ENCODE data around the gene KIAA1210. TPM values are rescaled to one million over a fixed set of nuclear protein-coding genes. Genes with fewer than 3 reads are reported as not detected.

KIAA1210 gene
- total RNA-seq (under 1 TPM in 1 of 2 donors, not detected in 1; 0.20 TPM), polyA plus RNA-seq (not detected)
- long read RNA-seq, donor 1, result 0 reads
- long read RNA-seq, donor 2, result 0 reads
- long read RNA-seq, donor 3, result 0 reads
- long read RNA-seq, donor 4, result 0 reads
- long read RNA-seq, donor 5, result 0 reads

DNA sequence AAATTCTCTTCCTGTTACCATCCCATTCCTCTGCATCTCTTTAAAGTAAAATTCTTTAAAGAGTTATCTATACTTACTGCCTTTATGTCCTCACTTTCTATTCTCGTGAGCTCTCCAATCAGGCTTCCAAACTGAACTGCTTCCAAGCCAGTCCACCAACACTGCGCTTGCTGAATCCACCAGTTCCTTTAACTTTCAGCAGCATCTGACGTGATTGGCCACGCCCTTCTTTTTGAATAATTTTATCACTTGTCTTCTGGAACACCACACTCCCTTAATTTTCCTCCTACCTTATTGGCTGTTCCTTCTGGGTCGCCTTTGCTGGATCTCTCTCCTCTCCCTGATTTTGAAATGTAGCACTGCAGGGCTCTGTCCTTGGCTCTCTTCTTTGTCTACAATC is at the start of gene KIAA1210:
Gene KIAA1210, minus strand, starts transcription at position 163 of the 400 bp plus-strand sequence. CDS start 4,170 bp downstream, outside the sequence.
- H3K4me3 ChIP-seq, result no peak within 1 kb of the TSS
- no peak for DNase-seq
- no peak within 1 kb of the TSS for H3K27ac ChIP-seq (ENCODE audit: low read depth in 1 of 2, low read length in 1 of 2)
- H3K27me3 ChIP-seq (ENCODE audit: control insufficient read depth in 3 of 3, insufficient read depth in 3 of 3, low read length in 2 of 3), result no peaks in the 10 kb centered on the region
- no peak within 1 kb of the TSS for H3K9ac ChIP-seq (ENCODE audit: insufficient read depth in 1 of 2, low read length in 2 of 2)
- no peak for ATAC-seq (ENCODE audit: insufficient read depth, low FRiP score)
- peaks cover 0 to 16% (median 0%) of the 10 kb centered on the region in 5 donors for H3K4me1 ChIP-seq (ENCODE audit: control insufficient read depth in 5 of 5, insufficient read depth in 5 of 5, low read length in 5 of 5)
- no peaks in the 10 kb centered on the region for H3K36me3 ChIP-seq (ENCODE audit: control insufficient read depth in 4 of 4, insufficient read depth in 4 of 4, low read length in 4 of 4)
- TF ChIP-seq, protein P1, sequence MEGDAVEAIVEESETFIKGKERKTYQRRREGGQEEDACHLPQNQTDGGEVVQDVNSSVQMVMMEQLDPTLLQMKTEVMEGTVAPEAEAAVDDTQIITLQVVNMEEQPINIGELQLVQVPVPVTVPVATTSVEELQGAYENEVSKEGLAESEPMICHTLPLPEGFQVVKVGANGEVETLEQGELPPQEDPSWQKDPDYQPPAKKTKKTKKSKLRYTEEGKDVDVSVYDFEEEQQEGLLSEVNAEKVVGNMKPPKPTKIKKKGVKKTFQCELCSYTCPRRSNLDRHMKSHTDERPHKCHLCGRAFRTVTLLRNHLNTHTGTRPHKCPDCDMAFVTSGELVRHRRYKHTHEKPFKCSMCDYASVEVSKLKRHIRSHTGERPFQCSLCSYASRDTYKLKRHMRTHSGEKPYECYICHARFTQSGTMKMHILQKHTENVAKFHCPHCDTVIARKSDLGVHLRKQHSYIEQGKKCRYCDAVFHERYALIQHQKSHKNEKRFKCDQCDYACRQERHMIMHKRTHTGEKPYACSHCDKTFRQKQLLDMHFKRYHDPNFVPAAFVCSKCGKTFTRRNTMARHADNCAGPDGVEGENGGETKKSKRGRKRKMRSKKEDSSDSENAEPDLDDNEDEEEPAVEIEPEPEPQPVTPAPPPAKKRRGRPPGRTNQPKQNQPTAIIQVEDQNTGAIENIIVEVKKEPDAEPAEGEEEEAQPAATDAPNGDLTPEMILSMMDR (IDR thresholded peaks at IDR 0.05; ENCODE audit: control extremely low read depth, extremely low read depth), result no peak
- peaks cover 0 to 1% (median 0%) of the 10 kb centered on the region in 4 donors for H3K9me3 ChIP-seq (ENCODE audit: control insufficient read depth in 4 of 4, insufficient read depth in 3 of 4, low read length in 3 of 4)
- WGBS, 2 donors, result 53 to 65% methylated on average over 5 of the region's 5 CpGs

DNA sequence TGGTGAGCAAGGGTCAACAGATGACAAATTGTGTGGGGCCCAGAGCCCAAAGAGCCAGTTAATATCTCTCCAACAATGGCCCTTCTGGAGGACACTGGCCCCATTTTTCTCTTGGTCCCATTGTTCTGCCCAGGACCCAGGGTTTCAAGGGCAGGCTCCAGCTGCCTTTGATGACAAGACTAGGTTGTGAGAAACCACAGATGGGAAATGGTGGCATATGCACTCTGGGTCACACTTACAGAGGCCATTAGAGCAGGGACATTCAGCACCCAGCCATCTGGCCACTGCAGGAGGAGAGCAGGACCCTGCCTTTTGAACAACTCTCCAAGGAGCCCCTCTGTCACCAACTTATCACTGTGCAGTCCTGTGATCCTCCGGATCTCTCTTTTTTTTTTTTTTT is 49.7 kb upstream of the KIAA1210 start:
- 0 to 80% methylated on average over 1 of the region's 1 CpG for WGBS, 2 donors
- no peak overlapping the region for H3K4me3 ChIP-seq
- no peak for ATAC-seq (ENCODE audit: insufficient read depth, low FRiP score)
- H3K27ac ChIP-seq (ENCODE audit: low read depth in 1 of 2, low read length in 1 of 2), result no peak overlapping the region
- H3K36me3 ChIP-seq (ENCODE audit: control insufficient read depth in 4 of 4, insufficient read depth in 4 of 4, low read length in 4 of 4), result no peaks in the 10 kb centered on the region
- peaks cover 0 to 11% (median 0%) of the 10 kb centered on the region in 5 donors for H3K4me1 ChIP-seq (ENCODE audit: control insufficient read depth in 5 of 5, insufficient read depth in 5 of 5, low read length in 5 of 5)
- TF ChIP-seq, protein P1 (IDR thresholded peaks at IDR 0.05; ENCODE audit: control extremely low read depth, extremely low read depth), result no peak
- no peaks in the 10 kb centered on the region for H3K9me3 ChIP-seq (ENCODE audit: control insufficient read depth in 4 of 4, insufficient read depth in 3 of 4, low read length in 3 of 4)
- H3K9ac ChIP-seq (ENCODE audit: insufficient read depth in 1 of 2, low read length in 2 of 2), result no peak overlapping the region
- H3K27me3 ChIP-seq (ENCODE audit: control insufficient read depth in 3 of 3, insufficient read depth in 3 of 3, low read length in 2 of 3), result no peaks in the 10 kb centered on the region
- DNase-seq, result no peak

DNA sequence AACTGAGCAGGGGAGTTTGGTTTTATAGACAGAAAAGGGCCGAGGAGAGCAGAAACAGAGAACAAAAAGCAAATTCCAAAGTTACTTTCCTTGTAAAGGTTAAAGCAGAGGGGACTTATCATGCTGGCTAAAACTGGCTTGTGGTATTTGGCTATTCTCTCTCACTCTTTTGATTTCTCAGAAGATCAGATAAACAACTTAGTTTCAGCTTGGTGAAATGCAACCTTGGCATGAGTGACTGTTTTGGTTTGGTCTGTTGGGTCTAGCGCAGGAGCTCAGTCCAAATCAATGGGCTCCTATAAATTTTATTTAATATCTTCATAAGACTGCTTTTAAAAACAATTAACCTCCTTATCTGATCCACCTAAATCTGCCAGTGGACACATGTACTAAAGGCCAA is 47.3 kb upstream of the KIAA1210 start:
- peaks cover 0 to 11% (median 0%) of the 10 kb centered on the region in 5 donors for H3K4me1 ChIP-seq (ENCODE audit: control insufficient read depth in 5 of 5, insufficient read depth in 5 of 5, low read length in 5 of 5)
- ATAC-seq (ENCODE audit: insufficient read depth, low FRiP score) (no peak), DNase-seq (peak in 1 of 3 donors; percentile 60)
- H3K36me3 ChIP-seq (ENCODE audit: control insufficient read depth in 4 of 4, insufficient read depth in 4 of 4, low read length in 4 of 4), result no peaks in the 10 kb centered on the region
- peaks cover 0 to 2% (median 0%) of the 10 kb centered on the region in 3 donors for H3K27me3 ChIP-seq (ENCODE audit: control insufficient read depth in 3 of 3, insufficient read depth in 3 of 3, low read length in 2 of 3)
- H3K9ac ChIP-seq (ENCODE audit: insufficient read depth in 1 of 2, low read length in 2 of 2), result no peak overlapping the region
- TF ChIP-seq, protein P1 (IDR thresholded peaks at IDR 0.05; ENCODE audit: control extremely low read depth, extremely low read depth), result no peak
- WGBS, 2 donors, result 62 to 88% methylated on average over 2 of the region's 2 CpGs
- H3K9me3 ChIP-seq (ENCODE audit: control insufficient read depth in 4 of 4, insufficient read depth in 3 of 4, low read length in 3 of 4), result no peaks in the 10 kb centered on the region
- H3K27ac ChIP-seq (ENCODE audit: low read depth in 1 of 2, low read length in 1 of 2), result no peak overlapping the region
- H3K4me3 ChIP-seq, result no peak overlapping the region

DNA sequence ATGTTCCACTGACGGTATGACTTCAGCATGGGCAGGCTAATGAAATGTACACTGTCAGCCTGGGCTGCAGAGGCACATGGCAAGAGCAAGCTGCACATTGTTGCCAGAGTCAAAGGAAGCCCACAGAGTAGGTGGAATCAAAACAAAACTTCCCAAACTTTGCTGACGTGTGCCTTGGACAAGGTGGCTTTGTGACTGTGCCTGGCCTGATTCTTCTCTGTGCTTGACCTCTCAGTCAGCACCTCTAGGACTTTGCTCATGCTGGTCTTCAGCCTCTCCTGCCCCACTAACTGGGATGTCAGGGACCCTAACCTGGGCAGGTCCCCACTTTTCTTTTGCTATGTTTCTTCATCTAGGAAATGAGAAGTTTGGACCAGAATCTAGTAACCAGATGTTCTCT is 40.5 kb upstream of the KIAA1210 start:
- H3K9me3 ChIP-seq (ENCODE audit: control insufficient read depth in 4 of 4, insufficient read depth in 3 of 4, low read length in 3 of 4), result peaks cover 0 to 3% (median 0%) of the 10 kb centered on the region in 4 donors
- H3K9ac ChIP-seq (ENCODE audit: insufficient read depth in 1 of 2, low read length in 2 of 2), result no peak overlapping the region
- DNase-seq (no peak), ATAC-seq (ENCODE audit: insufficient read depth, low FRiP score) (no peak)
- TF ChIP-seq, protein P1 (IDR thresholded peaks at IDR 0.05; ENCODE audit: control extremely low read depth, extremely low read depth), result no peak
- no peak overlapping the region for H3K4me3 ChIP-seq
- H3K27ac ChIP-seq (ENCODE audit: low read depth in 1 of 2, low read length in 1 of 2), result no peak overlapping the region
- H3K4me1 ChIP-seq (ENCODE audit: control insufficient read depth in 5 of 5, insufficient read depth in 5 of 5, low read length in 5 of 5), result no peaks in the 10 kb centered on the region
- H3K27me3 ChIP-seq (ENCODE audit: control insufficient read depth in 3 of 3, insufficient read depth in 3 of 3, low read length in 2 of 3), result peaks cover 0 to 3% (median 0%) of the 10 kb centered on the region in 3 donors
- 25 to 37% methylated on average over 2 of the region's 2 CpGs for WGBS, 2 donors
- no peaks in the 10 kb centered on the region for H3K36me3 ChIP-seq (ENCODE audit: control insufficient read depth in 4 of 4, insufficient read depth in 4 of 4, low read length in 4 of 4)

Data from lung (tissue), 16 donors.